Panc1 (cell line): ENCODE results near the gene ERCC5. TPM values are rescaled to one million over a fixed set of nuclear protein-coding genes. Genes with fewer than 3 reads are reported as not detected.

Experiments
- ATAC-seq: fragments of 200-7000 bp; cut with Tn5 transposase; 2 replicates; pipeline ENCODE4 v1.9.1; 2020; ENCODE audit warnings: mild to moderate bottlenecking, moderate library complexity
- BruUV-seq: library from RNA; stranded (reverse); fragments of 400-500 nt; replicated peaks from 2 replicates; lab custom pipeline; 2021; lab: Mats Ljungman, UMichigan
- CTCF ChIA-PET: fragments of 300-600 bp; sonication (Branson Sonifier 250); formaldehyde crosslinking; loops from one replicate; lab custom pipeline; 2022; ENCODE audit warnings: antibody characterized with exemption; lab: Charles Lee
- POLR2A ChIA-PET: fragments of 300-600 bp; sonication (Branson Sonifier 250); formaldehyde crosslinking; loops from one replicate; lab custom pipeline; 2022; ENCODE audit warnings: antibody characterized with exemption; lab: Charles Lee
- DNase-seq: peaks from one replicate; pipeline ENCODE4 v3.0.0-alpha.2; 2010; ENCODE audit warnings: low read depth, low spot score
- H3K27ac ChIP-seq: 2 replicates; pipeline ENCODE4 v1.5.1; 2011; ENCODE audit warnings: mild to moderate bottlenecking, low read length, inconsistent platforms
- H3K27me3 ChIP-seq: fragments of 200-500 bp; sonication (Bioruptor generic); 2 replicates; pipeline ENCODE4 v1.6.0; 2014; ENCODE audit warnings: low read length, inconsistent platforms; ENCODE audit not compliant: control insufficient read depth, insufficient read depth
- H3K36me3 ChIP-seq: fragments of 200-500 bp; sonication (Bioruptor generic); 2 replicates; pipeline ENCODE4 v1.5.1; 2014; ENCODE audit warnings: inconsistent platforms, mild to moderate bottlenecking, low read length, moderate library complexity; ENCODE audit not compliant: control insufficient read depth, insufficient read depth
- H3K4me1 ChIP-seq: 2 replicates; pipeline ENCODE4 v1.5.1; 2011; ENCODE audit warnings: inconsistent platforms, mild to moderate bottlenecking, low read length, moderate library complexity; ENCODE audit not compliant: control insufficient read depth, insufficient read depth
- H3K4me3 ChIP-seq, 2 experiments: 2 replicates each; pipeline ENCODE4 v1.5.1; 2011 to 2012; ENCODE audit warnings: low read depth in 2 of 2, low read length in 2 of 2, mild to moderate bottlenecking in 2 of 2, inconsistent platforms in 1 of 2, moderate library complexity in 1 of 2
- H3K9me3 ChIP-seq: fragments of 200-500 bp; sonication (Bioruptor generic); 2 replicates; pipeline ENCODE4 v1.5.1; 2014; ENCODE audit warnings: low read depth, mild to moderate bottlenecking, inconsistent platforms, low read length, moderate library complexity; ENCODE audit not compliant: control insufficient read depth, insufficient read depth
- CTCF ChIP-seq: fragments of 450-650 bp; IDR thresholded peaks from 2 replicates; pipeline ENCODE4 v1.5.1; 2017; ENCODE audit warnings: mild to moderate bottlenecking
- POLR2AphosphoS5 ChIP-seq: IDR thresholded peaks from 2 replicates; pipeline ENCODE4 v1.6.1; 2012; ENCODE audit warnings: mild to moderate bottlenecking, low read depth, low read length, moderate library complexity
- REST ChIP-seq, 2 experiments: IDR thresholded peaks; 2 replicates each; pipeline ENCODE4 v1.6.1; 2011 to 2012; ENCODE audit warnings: low read depth in 2 of 2, control low read depth in 1 of 2, low read length in 1 of 2, mild to moderate bottlenecking in 1 of 2, moderate library complexity in 1 of 2; ENCODE audit not compliant: insufficient read depth in 1 of 2
- SIN3A ChIP-seq: IDR thresholded peaks from 2 replicates; pipeline ENCODE4 v1.6.1; 2012; ENCODE audit warnings: low read depth, mild to moderate bottlenecking, low read length, moderate library complexity, borderline replicate concordance; ENCODE audit not compliant: insufficient read depth
- TCF7L2 ChIP-seq: IDR thresholded peaks from 2 replicates; pipeline ENCODE4 v1.6.1; 2011; ENCODE audit warnings: mild to moderate bottlenecking, low read depth, low read length, inconsistent platforms
- in situ Hi-C: cut with HindIII; loops from 2 replicates; pipeline ENCODE4 v1.10.0; 2016; ENCODE audit warnings: low sequenced_read_pairs, low pct_unique_long_range_greater_than_20kb
- intact Hi-C: fragments of 100-400 bp; cut with micrococcal nuclease; formaldehyde crosslinking; loops from one replicate; pipeline ENCODE4 v1.10.0; 2022; ENCODE audit not compliant: unreplicated experiment
- total RNA-seq: library from RNA; stranded (reverse); gene quantifications from one replicate; pipeline ENCODE4 v1.2.1, GENCODE V29; 2021; ENCODE audit not compliant: unreplicated experiment

ERCC5 gene
- total RNA-seq, 1 experiment from 2014 or later = 19.6 TPM

- Histone ChIP-seq H3K27me3 (no peaks in the 10 kb centered on the region), H3K4me3 (peak overlapping the region; percentile 93 to 97), H3K9me3 (no peaks in the 10 kb centered on the region), H3K27ac (peak overlapping the region; percentile 91), H3K4me1 (peaks cover 7% of the 10 kb centered on the region), H3K36me3 (peaks cover 8% of the 10 kb centered on the region; the same call in 1 of the 2 replicates)
- TF ChIP-seq TCF7L2 = no peak
- no peak for TF ChIP-seq REST (IDR thresholded peaks at IDR 0.05; ENCODE audit: insufficient read depth in 1 of 2, low read depth in 2 of 2, low read length in 1 of 2)
- no peak for TF ChIP-seq CTCF
- TF ChIP-seq POLR2AphosphoS5 = no peak
- no peak for TF ChIP-seq SIN3A
- ATAC-seq = peak; percentile 37
- intact Hi-C loops (loop anchor here (1.0 to 2.0 kb wide), 2 partner anchors 120 to 266 kb away; no protein-coding TSS in a partner anchor), in situ Hi-C loops (no loop called here)
- ChIA-PET POLR2A (no interaction called here), CTCF (interaction anchor here (1.2 kb wide), 1 partner anchor 254 kb away, joined by 5 read pairs; no protein-coding TSS in a partner anchor)
- BruUV-seq = no TSS peak
- no peak for DNase-seq
These were observed 606 bp downstream of the ERCC5 start for GRCh38 chr13:102846261-102847015.

GRCh38 chr13:102847272-102848234, 1.7 kb downstream of the ERCC5 start:
- TF ChIP-seq POLR2AphosphoS5 (no peak), CTCF (peak; percentile 63), REST (IDR thresholded peaks at IDR 0.05; ENCODE audit: insufficient read depth in 1 of 2, low read depth in 2 of 2, low read length in 1 of 2) (no peak), SIN3A (no peak), TCF7L2 (no peak)
- Histone ChIP-seq H3K36me3 (peaks cover 8% of the 10 kb centered on the region; the same call in 1 of the 2 replicates), H3K9me3 (no peaks in the 10 kb centered on the region), H3K27ac (peak overlapping the region; percentile 91), H3K4me3 (peak overlapping the region; percentile 93 to 97), H3K4me1 (peaks cover 7% of the 10 kb centered on the region), H3K27me3 (no peaks in the 10 kb centered on the region)
- in situ Hi-C loops (no loop called here), intact Hi-C loops (loop anchor here (1.0 to 2.0 kb wide), 2 partner anchors 121 to 267 kb away; no protein-coding TSS in a partner anchor)
- POLR2A ChIA-PET = no interaction called here
- ATAC-seq = no peak
- TSS peak; percentile 74 for BruUV-seq
- no peak for DNase-seq
- CTCF ChIA-PET = no interaction called here
